Measurements from ENCODE around the gene CARNS1. TPM values are rescaled to one million over a fixed set of nuclear protein-coding genes. Genes with fewer than 3 reads are reported as not detected.

Gene CARNS1
- total and polyA plus RNA-seq, 9 donors = 29.2 to 80.7 (median 56.4) TPM

GRCh38 chr11:67442504-67443404 lies 27.3 kb downstream of the CARNS1 start:
- Histone ChIP-seq H3K4me3 (ENCODE audit: low read length) (peak overlapping the region; percentile 74), H3K36me3 (ENCODE audit: control insufficient read depth, insufficient read depth, low read length) (peaks cover 35% of the 10 kb centered on the region), H3K4me1 (ENCODE audit: control insufficient read depth, insufficient read depth, low read length) (peaks cover 24% of the 10 kb centered on the region), H3K27ac (ENCODE audit: low read length) (peak overlapping the region; percentile 86), H3K9me3 (replicated peaks; ENCODE audit: control insufficient read depth, low read depth, low read length) (no peaks in the 10 kb centered on the region), H3K27me3 (ENCODE audit: control insufficient read depth, insufficient read depth, low read length) (no peaks in the 10 kb centered on the region)
- 30% methylated on average over 34 of the region's 45 CpGs for WGBS (ENCODE audit: insufficient coverage)
- DNase-seq = no peak

- DNase-seq = no peak
- 90% methylated on average over 3 of the region's 5 CpGs for WGBS (ENCODE audit: insufficient coverage)
- H3K36me3 ChIP-seq (ENCODE audit: control insufficient read depth, insufficient read depth, low read length) = peaks cover 13% of the 10 kb centered on the region
- no peaks in the 10 kb centered on the region for H3K9me3 ChIP-seq (replicated peaks; ENCODE audit: control insufficient read depth, low read depth, low read length)
- no peaks in the 10 kb centered on the region for H3K27me3 ChIP-seq (ENCODE audit: control insufficient read depth, insufficient read depth, low read length)
- H3K4me3 ChIP-seq (ENCODE audit: low read length) = no peak overlapping the region
- peaks cover 13% of the 10 kb centered on the region for H3K4me1 ChIP-seq (ENCODE audit: control insufficient read depth, insufficient read depth, low read length)
- H3K27ac ChIP-seq (ENCODE audit: low read length) = no peak overlapping the region
Measured at GRCh38 chr11:67445515-67445914, 30.0 kb downstream of the CARNS1 start.

GRCh38 chr11:67448220-67448609 lies 32.7 kb downstream of the CARNS1 start:
- Histone ChIP-seq H3K4me3 (ENCODE audit: low read length) (no peak overlapping the region), H3K27me3 (ENCODE audit: control insufficient read depth, insufficient read depth, low read length) (no peaks in the 10 kb centered on the region), H3K27ac (ENCODE audit: low read length) (no peak overlapping the region), H3K36me3 (ENCODE audit: control insufficient read depth, insufficient read depth, low read length) (no peaks in the 10 kb centered on the region), H3K9me3 (replicated peaks; ENCODE audit: control insufficient read depth, low read depth, low read length) (no peaks in the 10 kb centered on the region), H3K4me1 (ENCODE audit: control insufficient read depth, insufficient read depth, low read length) (peaks cover 12% of the 10 kb centered on the region)
- no peak for DNase-seq
- 90% methylated on average over 7 of the region's 7 CpGs for WGBS (ENCODE audit: insufficient coverage)

- H3K9me3 ChIP-seq (replicated peaks; ENCODE audit: control insufficient read depth, low read depth, low read length) = no peaks in the 10 kb centered on the region
- no peaks in the 10 kb centered on the region for H3K27me3 ChIP-seq (ENCODE audit: control insufficient read depth, insufficient read depth, low read length)
- H3K27ac ChIP-seq (ENCODE audit: low read length) = no peak overlapping the region
- peaks cover 12% of the 10 kb centered on the region for H3K4me1 ChIP-seq (ENCODE audit: control insufficient read depth, insufficient read depth, low read length)
- H3K4me3 ChIP-seq (ENCODE audit: low read length) = no peak overlapping the region
- no peak for DNase-seq
- H3K36me3 ChIP-seq (ENCODE audit: control insufficient read depth, insufficient read depth, low read length) = no peaks in the 10 kb centered on the region
- 64% methylated on average over 5 of the region's 9 CpGs for WGBS (ENCODE audit: insufficient coverage)
Measured at GRCh38 chr11:67449116-67449844, 33.8 kb downstream of the CARNS1 start.

GRCh38 chr11:67450796-67451657 lies 35.5 kb downstream of the CARNS1 start:
- WGBS (ENCODE audit: insufficient coverage) = 82% methylated on average over 17 of the region's 25 CpGs
- H3K36me3 ChIP-seq (ENCODE audit: control insufficient read depth, insufficient read depth, low read length) = no peaks in the 10 kb centered on the region

GRCh38 chr11:67451658-67451976 lies 36.1 kb downstream of the CARNS1 start:
- Histone ChIP-seq H3K36me3 (ENCODE audit: control insufficient read depth, insufficient read depth, low read length) (no peaks in the 10 kb centered on the region), H3K9me3 (replicated peaks; ENCODE audit: control insufficient read depth, low read depth, low read length) (no peaks in the 10 kb centered on the region), H3K4me1 (ENCODE audit: control insufficient read depth, insufficient read depth, low read length) (peaks cover 9% of the 10 kb centered on the region), H3K4me3 (ENCODE audit: low read length) (no peak overlapping the region), H3K27me3 (ENCODE audit: control insufficient read depth, insufficient read depth, low read length) (peaks cover 4% of the 10 kb centered on the region), H3K27ac (ENCODE audit: low read length) (no peak overlapping the region)
- WGBS (ENCODE audit: insufficient coverage) = 86% methylated on average over 14 of the region's 14 CpGs
- no peak for DNase-seq

More at GRCh38 chr11:67450796-67451657, 35.5 kb downstream of the CARNS1 start:
- H3K4me1 ChIP-seq (ENCODE audit: control insufficient read depth, insufficient read depth, low read length) = peaks cover 9% of the 10 kb centered on the region
- H3K4me3 ChIP-seq (ENCODE audit: low read length) = no peak overlapping the region
- H3K27ac ChIP-seq (ENCODE audit: low read length) = no peak overlapping the region
- DNase-seq = no peak
- peaks cover 2% of the 10 kb centered on the region for H3K27me3 ChIP-seq (ENCODE audit: control insufficient read depth, insufficient read depth, low read length)
- H3K9me3 ChIP-seq (replicated peaks; ENCODE audit: control insufficient read depth, low read depth, low read length) = no peaks in the 10 kb centered on the region

GRCh38 chr11:67452141-67452952 lies 36.9 kb downstream of the CARNS1 start, which contains the start of gene GPR152:
GPR152 (minus strand) TSS chr11:67452729; CDS start chr11:67452724, 5 bp downstream.
- Histone ChIP-seq H3K27ac (ENCODE audit: low read length) (no peak within 1 kb of the TSS), H3K27me3 (ENCODE audit: control insufficient read depth, insufficient read depth, low read length) (peaks cover 4% of the 10 kb centered on the region), H3K4me1 (ENCODE audit: control insufficient read depth, insufficient read depth, low read length) (peaks cover 9% of the 10 kb centered on the region), H3K4me3 (ENCODE audit: low read length) (no peak within 1 kb of the TSS), H3K9me3 (replicated peaks; ENCODE audit: control insufficient read depth, low read depth, low read length) (no peaks in the 10 kb centered on the region), H3K36me3 (ENCODE audit: control insufficient read depth, insufficient read depth, low read length) (no peaks in the 10 kb centered on the region)
- no peak for DNase-seq
- 76% methylated on average over 28 of the region's 33 CpGs for WGBS (ENCODE audit: insufficient coverage)

GRCh38 chr11:67453816-67454732 lies 38.6 kb downstream of the CARNS1 start:
- Histone ChIP-seq H3K4me1 (ENCODE audit: control insufficient read depth, insufficient read depth, low read length) (peaks cover 9% of the 10 kb centered on the region), H3K36me3 (ENCODE audit: control insufficient read depth, insufficient read depth, low read length) (no peaks in the 10 kb centered on the region), H3K27ac (ENCODE audit: low read length) (no peak overlapping the region), H3K4me3 (ENCODE audit: low read length) (no peak overlapping the region), H3K9me3 (replicated peaks; ENCODE audit: control insufficient read depth, low read depth, low read length) (no peaks in the 10 kb centered on the region), H3K27me3 (ENCODE audit: control insufficient read depth, insufficient read depth, low read length) (peaks cover 4% of the 10 kb centered on the region)
- 82% methylated on average over 13 of the region's 21 CpGs for WGBS (ENCODE audit: insufficient coverage)
- DNase-seq = no peak
